GM12875 (cell line): Measurements from ENCODE around the gene RSPH1.
A peak's percentile ranks its signal among the peaks of the same experiment; 100 is the strongest.

ENCODE experiments used
- H3K4me3 ChIP-seq: one replicate; pipeline ENCODE4 v1.5.1; 2011; ENCODE audit warnings: low read depth, low read length, control low read depth
- CTCF ChIP-seq: IDR thresholded peaks from 2 replicates; pipeline ENCODE4 v1.5.1; 2011; ENCODE audit warnings: low read depth, mild to moderate bottlenecking, control low read depth, inconsistent platforms, low read length, moderate library complexity, borderline replicate concordance; ENCODE audit not compliant: insufficient read depth

The RSPH1 gene

GRCh38 chr21:42496120-42496838 is at the start of gene RSPH1:
TSS of gene RSPH1 (minus strand) at chr21:42496224. CDS start at chr21:42496186, 38 bp downstream.
- TF ChIP-seq CTCF, result no peak
- peak within 1 kb of the TSS; percentile 71 for H3K4me3 ChIP-seq

- no peak overlapping the region for H3K4me3 ChIP-seq
- no peak for TF ChIP-seq CTCF
Observed at GRCh38 chr21:42545745-42546144, 49.7 kb upstream of the RSPH1 start.

GRCh38 chr21:42545317-42545716 is 49.3 kb upstream of the RSPH1 start:
- no peak overlapping the region for H3K4me3 ChIP-seq
- TF ChIP-seq CTCF, result no peak

GRCh38 chr21:42544544-42544943 is 48.5 kb upstream of the RSPH1 start:
- H3K4me3 ChIP-seq, result no peak overlapping the region
- no peak for TF ChIP-seq CTCF

- no peak overlapping the region for H3K4me3 ChIP-seq
- no peak for TF ChIP-seq CTCF
Observed at GRCh38 chr21:42543106-42543847, 47.3 kb upstream of the RSPH1 start.

DNA sequence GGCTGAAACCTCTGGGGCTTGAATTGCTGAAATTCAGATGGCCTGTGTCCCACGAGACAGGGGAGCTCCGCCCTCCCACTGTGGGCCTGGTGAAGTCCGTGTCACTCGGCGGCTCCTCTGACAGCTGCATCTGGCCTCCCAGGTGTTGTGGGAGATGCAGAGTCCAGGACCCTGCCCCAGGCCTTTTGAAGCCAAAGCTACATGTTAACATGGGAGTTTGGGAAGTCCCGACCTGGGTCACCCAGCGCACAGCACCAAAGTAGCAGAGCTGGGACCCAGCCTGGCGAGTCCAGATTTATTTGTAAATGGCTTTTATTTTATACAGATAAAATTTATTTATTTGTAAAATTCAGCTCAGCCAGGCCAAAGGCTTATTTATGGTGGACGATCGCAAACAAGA is 46.6 kb upstream of the RSPH1 start:
- TF ChIP-seq CTCF, result no peak
- no peak overlapping the region for H3K4me3 ChIP-seq

- no peak for TF ChIP-seq CTCF
- H3K4me3 ChIP-seq, result no peak overlapping the region
Observed at GRCh38 chr21:42542196-42542595, 46.2 kb upstream of the RSPH1 start.
